ENCODE data around the gene AIG1.

The AIG1 gene

DNA sequence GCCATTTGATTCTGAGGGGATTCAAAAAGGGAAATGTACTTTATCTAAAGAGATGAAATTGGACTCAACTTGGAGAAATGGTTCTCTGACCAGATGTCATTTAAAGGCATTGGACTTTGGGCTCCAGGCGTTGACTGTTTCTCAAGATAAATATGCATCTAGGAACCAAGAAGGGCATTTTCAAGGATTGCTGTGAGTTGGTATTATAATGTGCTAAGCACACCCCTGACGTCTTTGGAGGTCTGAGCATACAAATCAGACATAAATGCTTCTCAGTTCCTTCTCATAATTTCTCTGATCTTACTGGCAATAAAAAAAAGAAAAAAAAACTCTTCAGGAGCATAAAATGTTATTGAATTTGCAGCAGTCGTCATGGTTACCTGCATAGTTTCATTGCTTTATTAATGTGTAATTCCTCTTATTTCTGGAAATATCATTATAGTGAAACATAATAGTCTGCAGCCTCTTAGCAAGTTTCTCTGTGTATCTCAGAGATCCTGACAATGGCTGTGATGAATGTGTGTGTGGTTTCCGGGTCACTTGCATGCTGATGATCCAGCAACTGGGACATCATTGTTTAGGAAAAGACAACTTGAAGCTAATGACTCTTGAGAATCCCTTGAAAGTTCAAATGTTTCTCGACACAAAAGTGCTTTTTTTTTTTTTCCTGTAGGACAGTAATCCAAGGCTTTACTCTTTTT is 136.0 kb downstream of the AIG1 start:
- DNase-seq (ENCODE audit: low read depth), result no peak

DNA sequence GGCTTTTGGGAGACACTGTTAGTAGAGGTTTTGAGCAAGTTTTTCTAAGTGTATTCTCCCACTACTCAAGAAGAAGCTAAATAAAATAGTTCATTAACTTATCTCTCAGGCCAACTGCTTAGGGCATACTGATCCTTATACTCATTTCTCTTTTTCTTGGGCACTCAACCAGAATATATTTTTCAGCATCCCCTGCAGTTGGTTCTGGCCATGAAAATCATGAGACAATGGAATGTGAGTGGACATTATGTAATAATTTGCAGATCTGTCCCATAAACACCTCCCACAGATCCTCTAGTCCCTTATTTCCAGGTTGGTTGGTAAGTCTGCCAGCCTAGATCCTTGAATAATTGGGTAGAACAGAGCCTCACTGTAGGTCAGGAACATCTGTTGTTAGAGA is 136.7 kb downstream of the AIG1 start:
- DNase-seq (ENCODE audit: low read depth), result no peak

DNA sequence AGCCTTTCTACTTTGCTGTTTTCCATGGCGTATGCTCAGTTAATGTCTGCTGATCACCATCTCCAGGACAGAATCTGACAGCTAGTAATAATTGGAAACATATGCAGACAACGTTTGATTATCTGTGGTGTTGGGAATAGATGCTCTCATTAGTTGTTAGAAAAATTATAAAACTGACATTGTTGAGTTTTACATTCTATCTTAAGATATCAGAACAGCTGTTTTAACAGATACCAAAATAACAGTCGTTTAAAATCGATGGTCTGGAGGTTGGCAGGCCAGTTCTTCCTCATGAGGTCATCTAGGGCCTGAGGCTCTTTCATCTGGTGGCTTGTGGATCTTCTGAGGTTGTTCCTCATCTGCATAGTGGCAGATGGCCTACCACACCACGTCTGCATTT is 137.6 kb downstream of the AIG1 start:
- no peak for DNase-seq (ENCODE audit: low read depth)

DNA sequence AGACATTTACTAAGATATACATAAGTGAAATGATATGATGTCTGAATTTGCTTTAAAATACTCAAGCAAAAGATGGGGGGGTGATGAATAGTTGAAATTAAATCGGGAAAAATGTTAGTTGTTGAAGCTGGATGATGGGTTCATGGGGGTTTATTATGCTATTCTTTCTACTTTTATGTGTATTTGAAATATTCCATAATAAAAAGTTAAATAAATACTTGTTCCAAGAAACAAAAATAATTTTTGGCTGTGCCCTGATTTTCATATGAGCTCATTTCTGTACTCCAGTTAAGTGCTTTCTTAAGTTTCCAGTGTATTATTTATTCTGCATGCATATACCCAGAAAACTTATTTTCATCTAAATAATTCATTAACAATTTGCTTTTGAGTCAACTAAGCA is 138.6 kb downstream of the AIG1 start:
- DNase-seq (ENCODE audit: low read depth), result no peak

DNA sequence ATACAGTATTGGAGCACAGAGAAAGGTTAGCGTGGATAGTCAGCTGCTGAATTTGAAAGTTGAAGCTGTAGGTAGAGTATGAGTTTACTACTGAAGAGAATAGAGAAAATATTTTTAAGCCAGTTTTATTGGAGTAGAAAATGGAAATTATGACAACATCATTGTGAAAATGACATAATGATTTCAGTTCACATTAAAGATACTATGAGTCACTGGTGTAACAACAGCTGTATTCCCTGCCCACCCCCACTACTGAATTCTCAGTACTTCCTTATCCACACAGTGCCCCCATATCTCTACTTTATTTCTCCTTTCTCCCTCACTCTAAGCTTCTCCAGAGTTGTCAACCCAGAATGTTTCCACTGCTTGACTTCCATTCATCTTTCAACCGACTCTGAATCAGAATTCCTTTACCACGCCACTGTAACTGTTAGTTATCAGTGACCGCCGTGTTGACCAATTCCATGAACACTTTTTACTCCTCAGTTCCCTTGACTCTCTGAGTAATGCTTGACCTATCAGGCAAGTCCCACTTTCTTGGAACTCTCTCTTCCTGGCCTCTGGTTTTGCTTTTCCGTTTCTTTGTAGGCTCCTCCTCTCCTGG is 139.6 kb downstream of the AIG1 start:
- no peak for DNase-seq (ENCODE audit: low read depth)

DNA sequence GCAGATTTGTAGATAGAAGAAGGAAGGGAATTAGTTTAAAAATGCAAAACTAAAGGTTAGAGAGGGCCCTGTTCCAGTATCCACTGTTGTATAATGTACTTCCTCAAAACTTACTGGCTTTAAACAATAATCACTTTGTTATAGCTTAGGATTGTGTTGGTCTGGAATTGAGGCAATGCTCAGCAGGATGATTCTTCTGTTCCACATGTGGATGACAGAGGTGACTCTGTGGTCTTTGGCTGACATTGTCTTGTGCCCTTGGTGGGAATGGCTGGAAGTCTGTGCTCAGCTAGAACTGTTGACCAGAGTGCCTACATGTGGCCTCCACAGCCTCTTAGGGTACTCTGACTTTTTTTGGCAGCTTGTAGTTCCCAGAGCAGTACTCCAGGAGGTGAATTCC is 143.4 kb downstream of the AIG1 start:
- DNase-seq (ENCODE audit: low read depth), result no peak

DNA sequence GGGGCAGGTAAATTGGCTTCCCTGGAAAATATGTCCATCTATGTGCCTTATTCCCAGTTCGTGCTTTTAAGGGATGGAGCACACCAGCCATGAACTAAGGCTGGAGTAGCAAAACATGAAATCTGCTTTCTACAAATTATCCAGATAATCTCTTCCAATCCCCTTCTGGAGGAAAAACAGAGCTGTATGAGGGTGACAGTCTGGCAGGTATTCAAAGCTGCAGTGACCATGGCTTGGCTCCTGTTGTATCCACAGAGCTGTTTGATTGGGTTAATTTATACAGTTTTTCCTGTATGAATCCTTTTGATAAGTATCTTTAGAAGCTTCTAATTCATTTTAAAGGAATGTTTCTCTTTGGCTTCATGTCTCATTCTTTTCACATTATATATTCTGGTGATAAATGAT is 144.4 kb downstream of the AIG1 start:
- no peak for DNase-seq (ENCODE audit: low read depth)

DNA sequence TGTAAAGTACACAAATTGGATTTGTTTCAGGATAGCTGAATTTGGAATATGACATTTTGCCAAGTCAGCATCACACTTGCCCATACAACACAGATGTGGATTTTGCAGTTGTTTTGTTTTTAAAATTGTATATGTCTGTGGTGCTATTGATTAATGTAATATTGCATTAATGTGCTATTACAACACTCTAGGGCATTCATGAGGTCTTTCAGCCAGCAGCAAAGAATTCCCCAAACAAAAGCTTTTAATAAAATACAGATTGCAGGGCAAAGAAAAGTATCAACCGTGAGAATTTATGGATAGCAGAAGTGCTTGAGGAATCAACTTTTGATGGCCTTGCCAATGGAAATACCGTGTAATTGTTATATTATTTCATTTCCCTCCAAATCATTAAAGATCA is 144.9 kb downstream of the AIG1 start:
- DNase-seq (ENCODE audit: low read depth), result no peak

DNA sequence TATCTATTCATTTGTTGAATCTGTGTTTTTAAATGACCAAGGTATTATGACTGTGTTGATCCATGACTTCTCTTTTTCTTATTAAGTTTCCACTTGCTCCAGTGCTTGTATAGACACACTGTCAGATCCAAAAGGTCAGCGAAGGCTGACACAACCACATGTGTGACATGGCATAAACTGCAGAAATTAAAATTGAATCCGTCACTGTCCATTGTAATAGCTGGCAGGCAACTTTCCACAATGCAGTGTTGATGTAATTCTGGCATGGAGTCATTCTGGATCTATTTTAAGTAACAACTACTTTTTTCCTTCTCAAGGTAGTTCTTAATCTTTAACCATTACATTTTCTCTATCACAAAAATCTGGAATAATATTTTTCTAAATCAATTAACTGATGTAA is 145.3 kb downstream of the AIG1 start:
- no peak for DNase-seq (ENCODE audit: low read depth)

DNA sequence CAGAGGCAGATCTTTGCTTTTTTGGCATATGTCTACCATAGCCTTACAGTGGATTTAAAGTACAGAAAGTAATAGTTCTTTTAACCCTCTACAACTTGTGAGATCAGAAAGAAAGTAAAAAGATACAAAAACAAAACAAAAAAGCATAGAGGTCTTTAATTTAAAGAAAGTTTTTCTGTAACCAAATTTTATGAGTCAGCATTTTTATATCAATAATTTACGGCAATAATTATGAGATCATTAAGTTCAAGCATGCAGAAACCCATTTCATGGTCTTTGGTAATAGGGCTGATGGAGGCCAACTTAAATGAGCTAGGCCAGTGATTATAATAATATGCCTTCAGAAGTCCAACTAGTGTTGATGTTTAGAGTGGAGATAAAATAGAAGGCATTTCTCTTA is 145.9 kb downstream of the AIG1 start:
- no peak for DNase-seq (ENCODE audit: low read depth)

DNA sequence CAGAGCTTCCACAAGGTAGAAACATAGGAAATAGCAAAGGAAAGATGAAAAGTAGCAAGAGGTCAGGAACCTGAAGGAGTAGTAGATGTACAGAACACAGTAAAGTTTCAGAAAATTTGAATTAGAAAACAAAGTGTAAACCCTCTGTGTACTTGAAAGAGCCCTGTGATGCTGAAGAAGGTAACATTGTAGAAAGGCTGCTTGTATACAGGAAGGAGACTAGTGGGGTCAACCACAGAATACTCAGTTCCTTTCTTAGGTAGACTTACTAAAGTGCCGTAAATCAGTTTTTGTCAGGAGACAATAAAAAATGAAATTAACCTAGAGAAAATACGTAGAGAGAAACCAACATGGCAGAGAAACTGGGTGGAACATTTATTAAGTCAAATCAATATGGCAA is 149.7 kb downstream of the AIG1 start:
- DNase-seq (ENCODE audit: low read depth), result no peak

DNA sequence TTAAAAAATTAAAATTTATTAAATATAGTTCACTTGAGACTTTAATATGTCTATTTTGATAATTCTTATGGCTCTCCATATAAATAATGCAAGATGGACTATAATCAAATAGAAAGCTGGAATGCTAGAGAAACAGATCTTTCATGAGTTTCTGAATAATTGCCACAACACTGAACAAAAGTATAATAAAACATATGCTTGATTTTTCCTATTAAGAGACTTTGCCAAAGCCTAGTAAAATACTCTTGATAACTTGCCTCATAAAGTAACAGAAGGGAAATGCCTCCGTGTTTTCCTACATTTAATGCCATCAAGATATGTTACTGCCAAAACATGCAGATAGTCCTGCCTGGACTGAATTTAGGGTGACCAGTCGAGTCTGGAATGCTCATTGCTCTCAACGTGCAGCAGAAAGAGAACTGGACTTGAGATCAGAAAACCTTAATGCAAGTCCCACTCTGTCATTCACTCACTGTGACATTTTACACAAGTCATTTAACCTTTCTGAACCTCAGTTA is 153.2 kb downstream of the AIG1 start:
- DNase-seq (ENCODE audit: low read depth), result no peak

DNA sequence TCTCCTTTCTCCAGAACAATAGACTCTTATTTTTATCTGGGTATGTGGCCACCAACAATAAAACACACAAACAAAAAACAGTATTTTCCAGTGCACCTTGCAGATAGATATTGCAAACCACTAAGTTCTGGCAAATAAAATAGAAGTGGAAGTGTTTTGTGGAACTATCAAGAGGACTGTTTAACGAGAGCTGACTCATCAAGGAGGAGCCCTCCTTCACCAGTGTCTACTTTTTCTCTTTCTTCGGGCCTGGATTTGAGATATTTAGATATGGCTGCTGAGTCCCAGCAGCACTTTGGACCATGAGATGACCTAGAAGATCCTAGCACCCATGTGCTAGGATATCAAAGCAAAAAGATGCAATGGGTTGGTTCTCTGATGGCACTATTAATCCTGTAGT is 154.7 kb downstream of the AIG1 start:
- no peak for DNase-seq (ENCODE audit: low read depth)

DNA sequence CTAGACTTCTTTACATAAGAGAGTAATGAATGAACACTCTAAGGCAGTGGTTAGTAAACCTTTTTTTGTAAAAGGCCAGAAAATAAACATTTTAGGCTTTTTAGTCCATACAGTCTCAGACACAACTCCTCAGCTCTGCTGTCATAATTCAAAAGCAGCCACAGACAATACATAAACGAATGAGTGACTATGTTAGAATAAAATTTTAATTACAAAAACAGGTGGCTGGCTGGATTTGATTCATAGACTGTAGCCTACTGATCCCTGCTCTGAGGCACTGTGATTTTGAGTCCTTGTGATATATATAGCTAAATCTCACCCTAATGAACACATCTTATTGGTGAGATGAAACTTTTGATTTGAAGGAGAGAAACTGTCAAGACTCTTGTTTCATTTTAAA is 155.1 kb downstream of the AIG1 start:
- no peak for DNase-seq (ENCODE audit: low read depth)

DNA sequence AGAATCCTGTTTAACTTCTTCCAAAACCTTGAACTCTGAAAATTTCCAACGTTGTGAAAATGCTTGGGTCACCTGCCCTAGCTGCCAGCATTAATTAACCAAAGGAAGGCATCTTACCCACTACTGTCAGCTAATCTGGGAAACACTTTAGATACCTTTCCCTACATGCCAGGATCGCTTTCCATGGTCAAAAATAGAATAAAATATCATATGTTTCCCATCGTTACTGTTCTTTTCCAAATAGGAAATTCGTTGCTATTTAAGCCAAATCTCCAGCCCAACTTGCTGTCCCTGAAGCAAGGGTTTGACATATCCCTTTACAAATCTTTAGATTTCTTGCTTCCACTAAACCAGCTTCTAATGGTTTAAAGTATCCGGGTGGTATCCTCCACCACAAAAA is 157.5 kb downstream of the AIG1 start:
- no peak for DNase-seq (ENCODE audit: low read depth)

DNA sequence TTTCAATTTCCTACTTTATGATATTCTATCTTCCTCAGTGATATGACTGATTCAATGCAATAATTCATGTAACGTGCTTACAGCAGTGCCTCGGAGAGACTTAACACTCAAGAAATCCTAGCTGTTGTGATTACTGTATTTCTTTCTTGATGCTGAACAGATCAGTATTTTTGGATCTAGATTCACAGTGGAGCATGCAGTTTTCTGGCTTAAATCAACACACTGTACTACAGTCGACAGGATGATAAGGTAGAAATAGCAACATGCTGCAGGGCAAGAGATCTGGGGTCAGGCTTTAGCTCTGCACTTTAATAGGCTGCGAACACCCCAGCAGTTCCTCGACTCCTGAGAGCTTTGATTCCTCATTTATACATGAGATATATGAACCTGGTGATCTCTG is 161.0 kb downstream of the AIG1 start:
- DNase-seq (ENCODE audit: low read depth), result no peak

DNA sequence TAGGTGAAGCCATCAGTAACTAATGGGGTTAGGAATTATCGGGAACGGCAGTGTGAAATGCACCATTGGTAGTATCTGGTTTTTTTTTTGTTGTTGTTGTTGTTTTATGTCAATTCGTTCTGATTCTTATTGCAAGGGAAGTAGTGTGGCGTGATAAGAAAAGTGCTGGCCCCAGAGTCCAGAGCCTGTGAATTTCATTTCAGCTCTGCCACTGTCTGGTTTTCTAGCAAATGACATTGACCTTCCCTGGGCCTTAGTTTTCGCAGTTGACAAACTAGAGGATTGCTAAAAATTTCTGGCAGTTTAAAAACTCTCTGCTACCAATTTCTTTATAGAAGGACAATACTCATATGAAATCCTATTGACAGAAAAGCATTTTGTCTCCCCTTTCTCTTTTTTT is 161.6 kb downstream of the AIG1 start:
- no peak for DNase-seq (ENCODE audit: low read depth)

DNA sequence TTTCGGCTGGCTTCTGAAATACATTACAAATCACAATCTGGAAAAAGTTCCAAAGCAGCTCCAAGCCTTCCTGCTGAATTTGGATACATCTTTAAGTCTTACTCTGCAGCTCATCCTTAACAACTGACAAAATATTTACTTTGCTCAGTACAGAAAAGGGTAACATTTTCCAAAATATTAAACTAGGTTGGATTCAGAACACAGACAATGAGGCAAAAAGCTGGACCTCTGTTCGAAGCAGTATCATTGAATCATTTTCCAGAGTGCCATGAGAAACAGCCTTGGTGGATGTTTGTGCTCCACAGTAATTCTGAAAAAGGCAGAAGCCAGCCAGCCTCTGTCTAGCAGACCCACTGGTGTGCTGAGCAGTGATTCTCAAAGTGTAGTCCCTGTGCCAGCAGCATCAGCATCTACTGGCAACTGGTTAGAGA is 162.1 kb downstream of the AIG1 start:
- no peak for DNase-seq (ENCODE audit: low read depth)

DNA sequence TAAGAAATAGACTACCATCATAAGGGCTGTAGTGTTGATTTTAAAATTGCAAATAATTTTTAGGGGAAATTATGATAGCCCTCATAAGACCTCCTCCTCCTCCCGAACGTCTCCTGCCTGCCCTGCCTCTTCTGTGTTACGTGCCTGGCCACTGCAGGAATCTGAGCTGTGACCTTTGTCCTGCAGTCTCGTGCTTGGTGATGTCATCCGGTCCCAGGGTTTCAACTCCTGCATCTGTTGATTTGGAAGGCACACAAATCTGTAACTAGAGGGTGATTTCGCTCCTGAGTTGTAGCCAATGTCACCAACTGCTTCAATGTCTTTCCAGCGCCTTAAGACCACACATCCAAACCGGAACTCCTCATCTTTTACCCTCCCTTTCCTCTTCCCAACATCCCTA is 163.2 kb downstream of the AIG1 start:
- DNase-seq (ENCODE audit: low read depth), result no peak

DNA sequence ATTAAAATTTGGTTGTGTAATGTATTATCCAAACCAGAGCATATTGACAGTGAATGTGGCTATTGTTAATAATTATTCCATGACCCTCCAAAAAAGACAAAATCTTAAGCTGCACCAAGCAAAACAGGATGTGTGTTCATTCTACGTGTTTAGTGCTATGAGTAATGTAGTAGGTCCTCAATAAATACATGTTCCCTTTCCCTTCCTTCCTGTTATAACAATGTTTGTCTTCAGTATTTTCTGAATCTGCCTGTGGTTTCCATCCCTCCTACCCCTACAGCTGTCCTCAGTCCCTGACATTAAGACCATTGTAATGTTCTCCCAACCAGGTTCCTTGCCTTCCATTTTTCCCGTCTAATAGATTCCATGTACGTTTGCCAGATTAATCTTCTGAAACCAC is 163.8 kb downstream of the AIG1 start:
- no peak for DNase-seq (ENCODE audit: low read depth)

DNA sequence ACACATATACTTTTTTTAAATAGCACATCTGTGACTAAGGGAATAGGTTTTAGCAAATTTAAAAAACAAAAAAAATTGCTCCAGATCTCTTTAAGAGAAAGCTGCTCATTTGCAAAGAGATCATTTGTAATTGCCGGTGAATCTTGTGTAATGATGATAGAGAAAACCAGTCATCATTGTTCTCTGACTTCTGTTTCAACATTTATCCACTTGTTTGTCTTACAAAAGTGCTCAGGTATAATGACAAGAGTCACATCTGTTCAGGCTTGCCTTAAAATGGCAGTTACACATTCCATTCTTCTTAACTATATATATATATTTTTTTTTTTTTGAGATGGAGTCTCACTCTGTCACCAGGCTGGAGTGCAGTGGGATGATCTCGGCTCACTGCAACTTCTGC is 165.2 kb downstream of the AIG1 start:
- DNase-seq (ENCODE audit: low read depth), result no peak

DNA sequence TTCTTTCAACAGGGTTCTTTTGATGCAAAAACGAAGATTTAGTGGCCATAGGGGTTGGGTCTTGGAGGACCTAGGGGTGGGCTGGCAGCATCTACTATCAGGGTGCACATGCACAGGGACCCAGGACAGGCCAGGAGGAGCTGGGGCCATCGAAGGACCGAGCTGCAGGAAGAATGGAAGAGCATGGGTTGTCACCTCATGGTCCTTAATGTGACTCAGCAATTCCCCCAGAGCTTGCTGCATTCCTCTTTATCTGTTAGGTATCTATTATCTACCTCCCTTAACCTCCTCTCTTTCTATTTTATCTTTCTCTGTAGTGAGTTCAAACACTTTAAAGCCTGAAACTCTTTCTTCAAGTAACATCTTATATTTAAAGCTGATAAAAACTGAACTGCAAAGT is 167.0 kb downstream of the AIG1 start:
- no peak for DNase-seq (ENCODE audit: low read depth)

DNA sequence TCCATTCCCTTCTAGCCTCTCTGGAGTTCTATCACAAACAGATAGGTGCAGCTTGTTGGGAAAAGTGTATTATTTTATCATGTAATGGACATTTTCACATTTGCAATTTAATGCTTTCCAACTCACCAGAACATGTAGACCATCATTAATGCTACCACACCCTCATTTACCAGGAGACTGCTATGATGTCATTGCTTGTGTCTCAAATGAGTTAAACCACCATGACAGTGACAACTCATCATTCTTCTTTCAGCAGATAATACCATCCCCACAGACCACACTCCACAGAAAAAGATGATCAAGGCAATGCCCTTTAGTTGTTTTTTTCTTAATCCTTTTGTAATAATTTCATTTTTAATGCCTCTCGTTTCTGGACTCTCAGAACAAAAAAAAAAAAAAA is 168.7 kb downstream of the AIG1 start:
- DNase-seq (ENCODE audit: low read depth), result no peak

DNA sequence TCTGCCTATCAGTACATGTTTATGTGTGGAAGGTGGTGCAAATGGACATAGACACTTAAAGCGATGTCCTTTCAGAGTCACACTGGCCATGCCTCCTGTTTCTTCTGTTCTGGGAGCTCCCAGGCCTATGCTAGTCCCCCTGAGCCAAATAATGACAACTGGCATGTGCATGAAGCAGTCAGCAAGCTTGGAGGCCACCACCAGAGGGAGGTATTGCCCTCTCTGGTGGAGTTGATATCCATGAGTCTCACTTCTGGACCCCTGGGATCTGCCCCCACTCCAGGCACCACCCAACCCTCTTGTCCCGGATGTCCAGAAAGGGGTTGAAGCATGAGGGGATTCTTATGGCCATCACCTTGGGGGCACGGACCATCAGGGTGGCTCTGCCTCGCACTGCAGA is 172.2 kb downstream of the AIG1 start:
- DNase-seq (ENCODE audit: low read depth), result no peak

Measured in HS-27A (cell line).